ENCODE data around the gene ARGLU1. TPM values are rescaled to one million over a fixed set of nuclear protein-coding genes. Genes with fewer than 3 reads are reported as not detected.

The ARGLU1 gene
- polyA plus RNA-seq, 1 experiment: 80.3 TPM

DNA sequence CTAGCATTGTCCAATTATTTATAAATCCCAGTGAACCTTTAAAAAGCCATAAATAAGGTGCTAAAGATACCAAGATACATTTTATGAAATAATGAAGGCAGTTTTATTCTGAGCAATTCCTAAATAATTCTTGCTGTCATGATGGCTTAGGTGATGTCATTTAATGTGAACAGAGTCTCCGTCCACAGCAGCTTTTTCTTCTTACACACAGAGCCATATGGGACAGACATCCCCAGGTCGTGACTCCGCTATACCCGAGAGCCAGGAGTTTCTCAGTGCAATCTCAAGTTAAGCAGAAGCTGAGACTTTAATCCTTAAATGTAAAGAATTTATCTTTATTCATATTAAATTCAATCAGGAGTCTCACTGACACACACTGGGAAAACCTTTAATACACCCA, 62.2 kb downstream of the ARGLU1 start:
- DNase-seq (ENCODE audit: low read depth, low spot score): no peak
- Histone ChIP-seq H3K27ac (ENCODE audit: low read depth, low read length) (no peak overlapping the region), H3K27me3 (ENCODE audit: control insufficient read depth, insufficient read depth, low read length) (no peaks in the 10 kb centered on the region), H3K4me3 (ENCODE audit: low read depth, low read length) (no peak overlapping the region), H3K9me3 (ENCODE audit: control insufficient read depth, insufficient read depth, low read length) (no peaks in the 10 kb centered on the region)
- ChIA-PET POLR2A (no interaction called here), CTCF (no interaction called here)
- TF ChIP-seq, protein P1, sequence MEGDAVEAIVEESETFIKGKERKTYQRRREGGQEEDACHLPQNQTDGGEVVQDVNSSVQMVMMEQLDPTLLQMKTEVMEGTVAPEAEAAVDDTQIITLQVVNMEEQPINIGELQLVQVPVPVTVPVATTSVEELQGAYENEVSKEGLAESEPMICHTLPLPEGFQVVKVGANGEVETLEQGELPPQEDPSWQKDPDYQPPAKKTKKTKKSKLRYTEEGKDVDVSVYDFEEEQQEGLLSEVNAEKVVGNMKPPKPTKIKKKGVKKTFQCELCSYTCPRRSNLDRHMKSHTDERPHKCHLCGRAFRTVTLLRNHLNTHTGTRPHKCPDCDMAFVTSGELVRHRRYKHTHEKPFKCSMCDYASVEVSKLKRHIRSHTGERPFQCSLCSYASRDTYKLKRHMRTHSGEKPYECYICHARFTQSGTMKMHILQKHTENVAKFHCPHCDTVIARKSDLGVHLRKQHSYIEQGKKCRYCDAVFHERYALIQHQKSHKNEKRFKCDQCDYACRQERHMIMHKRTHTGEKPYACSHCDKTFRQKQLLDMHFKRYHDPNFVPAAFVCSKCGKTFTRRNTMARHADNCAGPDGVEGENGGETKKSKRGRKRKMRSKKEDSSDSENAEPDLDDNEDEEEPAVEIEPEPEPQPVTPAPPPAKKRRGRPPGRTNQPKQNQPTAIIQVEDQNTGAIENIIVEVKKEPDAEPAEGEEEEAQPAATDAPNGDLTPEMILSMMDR (IDR thresholded peaks at IDR 0.05; ENCODE audit: low read depth, low read length): no peak

DNA sequence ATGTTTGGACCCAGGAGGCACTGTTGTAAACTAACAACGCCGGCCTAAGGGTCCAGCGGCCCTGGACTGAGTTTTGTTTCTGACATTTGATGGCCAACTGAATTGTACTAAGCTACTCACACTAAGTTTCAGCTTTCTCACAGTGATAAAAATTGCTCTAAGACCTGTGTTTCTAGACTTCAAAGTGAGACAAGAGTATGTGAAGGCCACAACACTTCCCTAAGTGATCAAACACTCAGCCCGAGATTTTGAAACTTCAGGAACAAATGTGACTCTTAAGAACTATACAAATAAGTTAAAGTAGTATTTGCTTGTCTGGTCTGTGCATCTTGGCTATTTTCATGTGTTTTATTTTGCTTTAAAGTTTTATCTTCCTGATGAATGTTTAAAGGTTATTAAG, 62.6 kb downstream of the ARGLU1 start:
- H3K27ac ChIP-seq (ENCODE audit: low read depth, low read length): no peak overlapping the region
- DNase-seq (ENCODE audit: low read depth, low spot score): no peak
- TF ChIP-seq, protein P1 (IDR thresholded peaks at IDR 0.05; ENCODE audit: low read depth, low read length): no peak
- no peaks in the 10 kb centered on the region for H3K27me3 ChIP-seq (ENCODE audit: control insufficient read depth, insufficient read depth, low read length)
- H3K9me3 ChIP-seq (ENCODE audit: control insufficient read depth, insufficient read depth, low read length): no peaks in the 10 kb centered on the region
- H3K4me3 ChIP-seq (ENCODE audit: low read depth, low read length): no peak overlapping the region
- ChIA-PET POLR2A (no interaction called here), CTCF (no interaction called here)

DNA sequence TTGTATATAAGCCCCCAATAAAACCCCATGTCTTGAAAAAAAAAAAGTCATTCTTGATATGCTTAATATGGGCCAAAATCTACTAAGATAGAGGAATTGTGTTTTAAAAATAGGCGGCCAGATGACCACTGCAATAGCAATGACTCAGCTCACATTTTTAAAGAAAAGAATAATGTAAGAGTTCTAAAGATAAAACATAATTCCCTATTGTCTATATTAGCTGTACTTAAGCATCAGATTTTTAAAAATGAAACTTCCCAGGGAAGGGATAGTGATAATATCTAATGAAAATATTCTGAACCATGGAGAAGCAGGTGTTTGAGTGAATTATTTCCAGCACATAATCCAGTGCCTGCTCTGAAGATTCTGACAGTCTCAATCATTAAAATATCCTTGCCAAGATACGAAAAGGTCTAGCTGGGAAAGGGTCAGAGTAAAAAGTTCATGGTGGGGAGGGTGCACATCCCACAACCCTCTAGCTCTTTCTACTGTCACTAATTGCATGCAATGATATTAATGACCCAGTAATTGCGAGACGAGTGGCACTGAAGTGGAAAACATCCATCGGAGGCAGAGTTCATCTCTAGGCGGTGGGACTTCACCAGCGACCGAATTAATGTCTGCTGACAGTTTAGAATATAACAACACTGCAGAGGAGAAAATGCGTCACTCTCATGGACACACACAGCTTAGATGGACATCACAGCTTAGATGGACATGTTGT, 64.0 kb downstream of the ARGLU1 start:
- DNase-seq (ENCODE audit: low read depth, low spot score): no peak
- H3K27me3 ChIP-seq (ENCODE audit: control insufficient read depth, insufficient read depth, low read length): no peaks in the 10 kb centered on the region
- no peaks in the 10 kb centered on the region for H3K9me3 ChIP-seq (ENCODE audit: control insufficient read depth, insufficient read depth, low read length)
- ChIA-PET POLR2A (no interaction called here), CTCF (no interaction called here)
- H3K4me3 ChIP-seq (ENCODE audit: low read depth, low read length): no peak overlapping the region
- TF ChIP-seq, protein P1 (IDR thresholded peaks at IDR 0.05; ENCODE audit: low read depth, low read length): no peak
- H3K27ac ChIP-seq (ENCODE audit: low read depth, low read length): no peak overlapping the region

DNA sequence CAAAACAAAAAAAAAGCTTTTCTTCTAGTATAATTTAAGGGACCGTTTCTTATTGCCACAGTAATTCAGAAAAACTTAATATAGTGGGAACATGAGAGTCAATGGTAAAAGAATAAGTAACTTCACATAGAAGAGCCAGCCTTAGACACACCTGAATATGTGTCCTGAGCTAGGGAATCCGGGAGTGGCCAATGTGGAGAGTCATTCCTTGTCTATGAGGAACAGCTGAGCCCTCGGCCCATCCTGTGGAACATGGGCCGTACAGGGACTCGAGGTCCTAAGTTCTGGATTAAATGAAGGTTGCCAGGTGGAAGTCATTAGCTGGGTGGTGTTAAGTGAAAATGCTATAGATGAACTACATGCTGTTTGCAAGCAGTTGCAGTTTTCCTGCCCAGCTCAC, 64.7 kb downstream of the ARGLU1 start:
- Histone ChIP-seq H3K27me3 (ENCODE audit: control insufficient read depth, insufficient read depth, low read length) (no peaks in the 10 kb centered on the region), H3K9me3 (ENCODE audit: control insufficient read depth, insufficient read depth, low read length) (no peaks in the 10 kb centered on the region), H3K27ac (ENCODE audit: low read depth, low read length) (no peak overlapping the region), H3K4me3 (ENCODE audit: low read depth, low read length) (no peak overlapping the region)
- ChIA-PET POLR2A (no interaction called here), CTCF (no interaction called here)
- DNase-seq (ENCODE audit: low read depth, low spot score): no peak
- TF ChIP-seq, protein P1 (IDR thresholded peaks at IDR 0.05; ENCODE audit: low read depth, low read length): no peak

DNA sequence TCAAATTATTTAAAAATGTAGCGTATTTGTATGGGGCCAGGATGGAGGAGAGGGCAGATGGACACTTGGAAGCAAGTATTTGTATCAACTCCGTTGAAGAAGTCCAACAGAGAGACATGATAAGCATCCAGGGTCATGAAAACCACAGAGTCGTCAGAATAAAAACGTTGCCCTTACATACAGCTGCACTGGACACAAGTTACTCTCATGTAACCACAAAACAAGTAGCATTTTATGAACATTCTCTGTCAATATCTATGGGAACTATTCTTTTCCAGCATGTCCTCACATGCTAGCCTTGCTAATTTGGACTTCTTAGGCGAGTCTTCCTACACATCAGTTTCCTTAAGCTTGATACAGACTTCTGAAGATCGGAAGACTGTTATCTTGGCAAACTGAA, 67.5 kb downstream of the ARGLU1 start:
- no peak overlapping the region for H3K4me3 ChIP-seq (ENCODE audit: low read depth, low read length)
- ChIA-PET CTCF (no interaction called here), POLR2A (no interaction called here)
- DNase-seq (ENCODE audit: low read depth, low spot score): no peak
- H3K27me3 ChIP-seq (ENCODE audit: control insufficient read depth, insufficient read depth, low read length): no peaks in the 10 kb centered on the region
- H3K9me3 ChIP-seq (ENCODE audit: control insufficient read depth, insufficient read depth, low read length): no peaks in the 10 kb centered on the region
- no peak overlapping the region for H3K27ac ChIP-seq (ENCODE audit: low read depth, low read length)
- TF ChIP-seq, protein P1 (IDR thresholded peaks at IDR 0.05; ENCODE audit: low read depth, low read length): no peak

Measured in AG04450 (cell line).